Thyroid gland (tissue), 4 donors: ENCODE data around the gene UBASH3B.

ENCODE experiments used
- POLR2A ChIP-seq, 2 donors: fragments of 450-650 bp; IDR thresholded peaks; one replicate each; pipeline ENCODE4 v1.6.1; 2017; ENCODE audit warnings: antibody characterized with exemption in 2 of 2, mild to moderate bottlenecking in 2 of 2, moderate library complexity in 1 of 2
- TF ChIP-seq, protein P1 (sequence below), 6 experiments: fragments of 200-600 bp in 3 of 6; fragments of 450-650 bp in 3 of 6; sonication (generic) in 3 of 6; IDR thresholded peaks; one replicate each; pipeline ENCODE4 v1.5.1; 2016 to 2019; ENCODE audit warnings: antibody characterized with exemption in 6 of 6, mild to moderate bottlenecking in 2 of 6, inconsistent platforms in 1 of 6, moderate library complexity in 1 of 6

DNA sequence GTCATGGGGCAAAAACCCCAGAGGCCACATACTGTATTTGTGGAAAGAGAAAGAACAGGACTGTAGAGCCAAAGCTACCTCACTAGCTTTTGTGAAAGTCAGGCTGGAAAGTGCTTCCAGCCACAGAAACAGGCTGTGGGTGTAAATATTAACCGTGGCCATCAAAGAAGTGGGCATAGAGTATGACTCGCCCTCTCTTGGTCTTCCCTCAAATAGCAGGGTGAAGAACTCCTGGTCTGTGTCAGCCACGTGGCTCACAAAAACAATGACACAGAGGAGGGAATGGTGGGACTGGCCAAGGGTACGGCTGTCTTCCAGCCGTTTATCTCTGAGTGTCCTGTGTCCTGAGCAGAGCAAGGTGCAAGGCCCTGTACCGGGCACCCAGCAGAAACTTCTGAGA lies 37.6 kb upstream of the UBASH3B start:
- TF ChIP-seq, protein P1, sequence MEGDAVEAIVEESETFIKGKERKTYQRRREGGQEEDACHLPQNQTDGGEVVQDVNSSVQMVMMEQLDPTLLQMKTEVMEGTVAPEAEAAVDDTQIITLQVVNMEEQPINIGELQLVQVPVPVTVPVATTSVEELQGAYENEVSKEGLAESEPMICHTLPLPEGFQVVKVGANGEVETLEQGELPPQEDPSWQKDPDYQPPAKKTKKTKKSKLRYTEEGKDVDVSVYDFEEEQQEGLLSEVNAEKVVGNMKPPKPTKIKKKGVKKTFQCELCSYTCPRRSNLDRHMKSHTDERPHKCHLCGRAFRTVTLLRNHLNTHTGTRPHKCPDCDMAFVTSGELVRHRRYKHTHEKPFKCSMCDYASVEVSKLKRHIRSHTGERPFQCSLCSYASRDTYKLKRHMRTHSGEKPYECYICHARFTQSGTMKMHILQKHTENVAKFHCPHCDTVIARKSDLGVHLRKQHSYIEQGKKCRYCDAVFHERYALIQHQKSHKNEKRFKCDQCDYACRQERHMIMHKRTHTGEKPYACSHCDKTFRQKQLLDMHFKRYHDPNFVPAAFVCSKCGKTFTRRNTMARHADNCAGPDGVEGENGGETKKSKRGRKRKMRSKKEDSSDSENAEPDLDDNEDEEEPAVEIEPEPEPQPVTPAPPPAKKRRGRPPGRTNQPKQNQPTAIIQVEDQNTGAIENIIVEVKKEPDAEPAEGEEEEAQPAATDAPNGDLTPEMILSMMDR (IDR thresholded peaks at IDR 0.05), result no peak
- TF ChIP-seq POLR2A (IDR thresholded peaks at IDR 0.05), result no peak
